GM10266 (cell line): Measurements from ENCODE around the gene KRT84.
"Not testable (repeated sequence)": the region's sequence is repeated elsewhere in the genome, so short reads cannot be mapped to it uniquely, and the experiment has no call there.

Source experiments
- DNase-seq: peaks from one replicate; pipeline ENCODE4 v3.0.0; 2012; ENCODE audit errors: extremely low spot score
- TF ChIP-seq, protein P1 (sequence below): IDR thresholded peaks from 2 replicates; pipeline ENCODE4 v1.5.1; 2012; ENCODE audit warnings: mild to moderate bottlenecking, low read depth; ENCODE audit not compliant: control insufficient read depth, insufficient read depth; ENCODE audit errors: missing control alignments

Gene KRT84

DNA sequence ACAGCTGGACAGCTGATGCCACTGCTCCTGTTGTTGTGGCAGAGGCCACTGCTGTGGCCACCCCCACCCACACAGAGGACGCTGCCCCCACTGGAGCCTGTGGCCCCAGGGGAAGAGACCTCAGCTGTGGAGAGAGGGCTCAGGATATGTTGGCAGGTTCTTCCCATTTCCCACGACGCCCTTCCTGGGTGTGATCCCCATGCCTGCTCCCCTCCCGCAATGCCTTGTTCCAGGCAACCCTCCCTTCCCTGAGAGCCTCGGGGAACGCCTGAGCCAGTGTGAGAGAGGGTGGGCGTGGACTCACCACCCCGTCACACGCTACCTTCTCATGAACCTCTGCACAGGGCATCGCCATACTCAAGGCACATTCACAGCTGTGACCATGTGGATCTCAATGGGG lies 26.4 kb upstream of the KRT84 start:
- TF ChIP-seq, protein P1, sequence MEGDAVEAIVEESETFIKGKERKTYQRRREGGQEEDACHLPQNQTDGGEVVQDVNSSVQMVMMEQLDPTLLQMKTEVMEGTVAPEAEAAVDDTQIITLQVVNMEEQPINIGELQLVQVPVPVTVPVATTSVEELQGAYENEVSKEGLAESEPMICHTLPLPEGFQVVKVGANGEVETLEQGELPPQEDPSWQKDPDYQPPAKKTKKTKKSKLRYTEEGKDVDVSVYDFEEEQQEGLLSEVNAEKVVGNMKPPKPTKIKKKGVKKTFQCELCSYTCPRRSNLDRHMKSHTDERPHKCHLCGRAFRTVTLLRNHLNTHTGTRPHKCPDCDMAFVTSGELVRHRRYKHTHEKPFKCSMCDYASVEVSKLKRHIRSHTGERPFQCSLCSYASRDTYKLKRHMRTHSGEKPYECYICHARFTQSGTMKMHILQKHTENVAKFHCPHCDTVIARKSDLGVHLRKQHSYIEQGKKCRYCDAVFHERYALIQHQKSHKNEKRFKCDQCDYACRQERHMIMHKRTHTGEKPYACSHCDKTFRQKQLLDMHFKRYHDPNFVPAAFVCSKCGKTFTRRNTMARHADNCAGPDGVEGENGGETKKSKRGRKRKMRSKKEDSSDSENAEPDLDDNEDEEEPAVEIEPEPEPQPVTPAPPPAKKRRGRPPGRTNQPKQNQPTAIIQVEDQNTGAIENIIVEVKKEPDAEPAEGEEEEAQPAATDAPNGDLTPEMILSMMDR: no peak

DNA sequence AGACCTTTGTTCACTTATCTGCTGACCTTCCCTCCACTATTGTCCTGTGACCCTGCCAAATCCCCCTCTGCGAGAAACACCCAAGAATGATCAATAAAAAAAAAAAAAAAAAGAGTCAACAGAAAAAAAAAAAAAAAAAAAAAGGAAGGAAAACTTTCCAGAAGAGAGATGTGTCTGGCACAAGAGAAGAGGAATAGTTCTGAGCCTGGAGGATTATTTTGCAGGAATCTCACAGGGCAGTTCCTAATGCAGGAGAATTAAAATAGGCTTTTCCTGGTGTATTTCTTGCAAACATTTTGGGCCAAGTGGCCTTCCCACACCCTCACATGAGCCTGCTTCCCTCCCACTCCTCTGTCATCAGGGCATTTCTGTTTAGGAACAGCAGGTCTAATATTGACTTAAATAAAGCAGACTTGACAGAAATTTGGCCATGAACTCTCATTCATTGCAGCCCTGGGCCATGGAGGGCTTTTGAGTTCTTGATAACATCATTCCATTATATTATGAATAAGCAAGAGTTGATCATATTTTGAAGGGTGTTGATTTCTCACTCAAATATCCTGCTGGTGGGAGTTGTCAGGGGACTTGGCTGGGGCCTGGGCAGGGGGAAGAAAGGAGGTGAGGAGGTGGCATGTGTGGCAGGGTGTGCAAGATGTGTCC lies 25.3 kb upstream of the KRT84 start:
- not testable (repeated sequence) for DNase-seq

More for the DNA sequence above, 26.4 kb upstream of the KRT84 start:
- DNase-seq: no peak

DNA sequence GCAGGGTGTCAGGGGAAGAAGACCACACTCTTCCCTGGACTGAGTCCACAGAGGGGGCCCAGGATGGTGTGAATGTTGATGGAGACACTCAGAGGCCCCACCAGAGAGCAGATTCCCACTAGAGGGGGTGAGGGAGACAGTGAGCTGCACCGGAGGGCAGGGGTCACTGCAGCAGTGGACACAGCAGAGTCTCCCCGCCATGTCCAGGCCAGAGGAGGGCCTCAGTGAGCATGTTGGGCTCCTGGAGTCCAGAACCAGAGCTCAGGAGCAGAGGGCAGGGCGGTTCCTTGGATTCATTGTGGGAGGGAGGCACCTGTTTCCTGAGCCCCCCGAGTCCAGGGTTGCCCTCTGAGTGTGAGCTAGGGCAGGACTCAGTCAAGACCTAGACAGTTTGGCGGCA lies 22.5 kb upstream of the KRT84 start:
- DNase-seq: no peak
- TF ChIP-seq, protein P1: no peak

DNA sequence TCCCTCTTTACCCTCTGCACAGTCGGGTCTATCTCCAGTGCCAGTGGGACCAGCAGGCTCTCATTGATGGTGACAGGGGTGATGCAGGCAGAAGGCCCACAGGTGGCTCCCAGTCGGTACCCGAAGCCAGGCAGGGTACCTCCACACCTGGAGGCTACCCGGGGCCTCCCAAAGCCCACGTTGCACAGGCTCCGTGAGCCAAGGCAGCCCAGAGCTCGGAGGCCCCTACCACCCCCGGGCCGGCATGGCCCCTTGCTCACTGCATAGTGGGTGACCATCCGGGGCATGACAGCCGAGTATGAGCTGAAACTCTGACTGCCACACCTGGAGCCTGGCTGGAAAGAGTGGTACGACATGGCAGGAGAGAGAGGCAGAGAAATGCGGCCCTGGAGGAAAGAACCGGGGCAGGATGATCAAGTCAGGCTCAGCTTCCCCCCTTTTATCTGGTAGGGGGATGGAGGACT lies 20.5 kb upstream of the KRT84 start, which contains the start of gene KRT82:
KRT82 (minus strand) TSS at position 414 of the 464 bp plus-strand sequence; CDS start at position 356, 58 bp downstream.
- DNase-seq: no peak
- TF ChIP-seq, protein P1: no peak

DNA sequence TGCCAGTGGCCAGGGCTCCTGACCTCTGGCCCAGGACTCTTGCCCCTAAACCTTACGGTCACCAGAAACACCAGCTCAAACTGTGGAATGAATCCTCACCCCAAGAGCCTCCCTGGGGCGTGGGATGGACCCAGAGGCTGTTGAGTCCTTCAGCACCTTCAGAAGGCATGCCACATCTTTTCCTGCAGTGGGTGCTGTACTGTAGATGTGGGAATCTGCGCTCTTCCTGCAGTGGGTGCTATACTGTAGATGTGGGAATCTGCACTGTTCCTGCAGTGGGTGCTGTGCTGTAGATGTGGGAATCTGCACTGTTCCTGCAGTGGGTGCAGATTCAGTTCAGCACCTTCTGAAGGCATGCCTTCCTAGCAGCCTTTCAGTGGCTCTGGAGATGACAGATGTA lies 19.5 kb upstream of the KRT84 start:
- TF ChIP-seq, protein P1: no peak
- DNase-seq: no peak

DNA sequence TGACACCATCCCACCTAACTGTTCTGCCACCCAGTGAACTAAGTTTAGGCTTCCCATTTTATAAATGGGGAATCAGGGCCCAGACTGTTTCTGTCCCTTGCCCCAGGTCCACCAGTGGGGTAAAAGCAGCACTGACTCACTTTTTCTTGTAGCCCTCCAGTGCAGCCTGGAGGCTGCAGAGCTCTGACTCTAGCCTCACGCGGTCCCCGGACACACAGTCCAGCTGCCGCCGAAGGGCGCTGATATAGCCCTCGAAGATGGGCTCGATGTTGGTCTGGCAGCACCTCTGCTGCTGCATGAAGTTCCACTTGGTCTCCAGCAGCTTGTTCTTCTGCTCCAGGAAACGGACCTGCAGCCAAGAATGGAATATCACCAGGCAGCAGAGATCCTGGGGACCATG lies 18.1 kb upstream of the KRT84 start:
- no peak for DNase-seq
- TF ChIP-seq, protein P1: no peak

- TF ChIP-seq, protein P1: no peak
- DNase-seq: no peak
Observed at GRCh38 chr12:52402873-52403540, 17.6 kb upstream of the KRT84 start.
